B cell (primary cell): Measurements from ENCODE around the gene NIPAL4. TPM values are rescaled to one million over a fixed set of nuclear protein-coding genes. Genes with fewer than 3 reads are reported as not detected.

Experiments used
- ATAC-seq: fragments of 200-7000 bp; cut with Tn5 transposase; one replicate; pipeline ENCODE4 v1.10.0; 2021; ENCODE audit warnings: low read depth, mild to moderate bottlenecking, moderate number of reproducible peaks, moderate library complexity
- CTCF ChIA-PET: fragments of 350-600 bp; sonication (Branson Sonifier 250); formaldehyde crosslinking; loops from one replicate; lab custom pipeline; 2021; ENCODE audit warnings: antibody characterized with exemption, inconsistent platforms; lab: Charles Lee
- POLR2A ChIA-PET: fragments of 350-600 bp; sonication (Branson Sonifier 250); formaldehyde crosslinking; loops from one replicate; lab custom pipeline; 2021; ENCODE audit warnings: antibody characterized with exemption; lab: Charles Lee
- DNase-seq: peaks from one replicate; pipeline ENCODE4 v3.0.0; 2013
- H2AFZ ChIP-seq: 2 replicates; pipeline ENCODE4 v1.6.1; 2012; ENCODE audit warnings: mild to moderate bottlenecking, low read depth, low read length; ENCODE audit not compliant: insufficient read depth, poor library complexity, severe bottlenecking
- H3K27ac ChIP-seq, 2 donors: 1 replicate in 1 of 2; 2 replicates in 1 of 2; pipeline ENCODE4 v1.5.1; 2012 to 2013; ENCODE audit warnings: low read length in 2 of 2, mild to moderate bottlenecking in 2 of 2, moderate library complexity in 1 of 2
- H3K27me3 ChIP-seq, 4 experiments: fragments of 200-600 bp in 1 of 4; sonication (generic) in 1 of 4; replicated peaks in 1 of 4; 1 replicate in 2 of 4; 2 replicates in 2 of 4; pipeline versions ENCODE4 v1.6.1 to v1.7.0; 2013 to 2016; ENCODE audit warnings: low read length in 3 of 4, mild to moderate bottlenecking in 2 of 4, mixed read lengths in 1 of 4, moderate library complexity in 1 of 4; ENCODE audit not compliant: insufficient read depth in 4 of 4, control insufficient read depth in 3 of 4; ENCODE audit errors: control extremely low read depth in 1 of 4
- H3K36me3 ChIP-seq, 2 experiments: replicated peaks in 1 of 2; 1 replicate in 1 of 2; 2 replicates in 1 of 2; pipeline versions ENCODE4 v1.6.1 to v1.7.1; 2013; ENCODE audit warnings: low read length in 1 of 2; ENCODE audit not compliant: insufficient read depth in 2 of 2, control insufficient read depth in 1 of 2; ENCODE audit errors: control extremely low read depth in 1 of 2, extremely low read depth in 1 of 2
- H3K4me1 ChIP-seq, 2 donors: fragments of 200-600 bp in 1 of 2; sonication (generic) in 1 of 2; 1 replicate in 1 of 2; 2 replicates in 1 of 2; pipeline versions ENCODE4 v1.5.1 to v1.6.1; 2013 to 2017; ENCODE audit warnings: low read length in 2 of 2; ENCODE audit not compliant: control insufficient read depth in 2 of 2, insufficient read depth in 2 of 2
- H3K4me2 ChIP-seq: replicated peaks from 2 replicates; pipeline ENCODE3; 2012; ENCODE audit warnings: mild to moderate bottlenecking, low read depth, low read length; ENCODE audit not compliant: poor library complexity, severe bottlenecking
- H3K4me3 ChIP-seq, 5 experiments: fragments of 200-600 bp in 1 of 5; sonication (generic) in 1 of 5; 1 replicate in 3 of 5; 2 replicates in 2 of 5; pipeline versions ENCODE4 v1.5.1 to v1.7.0; 2011 to 2016; ENCODE audit warnings: low read length in 4 of 5, mild to moderate bottlenecking in 4 of 5, low read depth in 2 of 5, control low read depth in 1 of 5, moderate library complexity in 1 of 5; ENCODE audit not compliant: insufficient read depth in 1 of 5; ENCODE audit errors: control extremely low read depth in 1 of 5, extremely low read depth in 1 of 5
- H3K79me2 ChIP-seq: fragments of 200-600 bp; sonication (generic); one replicate; pipeline ENCODE4 v1.6.0; 2016; ENCODE audit warnings: low read length; ENCODE audit not compliant: control insufficient read depth, insufficient read depth
- H3K9ac ChIP-seq: fragments of 200-600 bp; sonication (generic); 2 replicates; pipeline ENCODE4 v1.6.1; 2017; ENCODE audit warnings: mild to moderate bottlenecking, low read length, moderate library complexity
- H3K9me3 ChIP-seq, 3 donors: one replicate each; pipeline versions ENCODE4 v1.6.1 to v1.7.1; 2013; ENCODE audit warnings: low read length in 2 of 3; ENCODE audit not compliant: control insufficient read depth in 2 of 3, insufficient read depth in 1 of 3; ENCODE audit errors: control extremely low read depth in 1 of 3
- H4K20me1 ChIP-seq: 2 replicates; pipeline ENCODE4 v1.6.0; 2012; ENCODE audit warnings: mild to moderate bottlenecking, low read length; ENCODE audit not compliant: insufficient read depth, control insufficient read depth, poor library complexity, severe bottlenecking
- H3K27ac Mint-ChIP-seq: one replicate; pipeline ENCODE4 v1.8.0; 2021; ENCODE audit warnings: mixed read lengths
- H3K27me3 Mint-ChIP-seq: one replicate; pipeline ENCODE4 v1.8.0; 2021; ENCODE audit warnings: mixed read lengths
- H3K4me1 Mint-ChIP-seq: one replicate; pipeline ENCODE4 v1.8.0; 2021; ENCODE audit warnings: mixed read lengths
- H3K4me3 Mint-ChIP-seq: one replicate; pipeline ENCODE4 v1.8.0; 2021; ENCODE audit warnings: mixed read lengths
- H3K9me3 Mint-ChIP-seq: one replicate; pipeline ENCODE4 v1.8.0; 2022; ENCODE audit warnings: mixed read lengths; ENCODE audit not compliant: insufficient read depth
- CTCF ChIP-seq: fragments of 200-600 bp; IDR thresholded peaks from one replicate; pipeline ENCODE4 v1.8.0; 2022; ENCODE audit warnings: antibody characterized with exemption, mild to moderate bottlenecking
- EZH2 ChIP-seq: IDR thresholded peaks from 2 replicates; pipeline ENCODE4 v1.6.1; 2012; ENCODE audit warnings: borderline replicate concordance, low read depth, mild to moderate bottlenecking, moderate library complexity, low read length; ENCODE audit not compliant: insufficient read depth, poor library complexity, severe bottlenecking
- WGBS: methylation state at CpG from one replicate; pipeline ENCODE4 v1.1.5; 2013; ENCODE audit warnings: missing lambda C conversion rate; ENCODE audit not compliant: insufficient coverage; 5-methylcytosine and 5-hydroxymethylcytosine counted together
- intact Hi-C: fragments of 100-400 bp; cut with micrococcal nuclease; formaldehyde crosslinking; loops from one replicate; pipeline ENCODE4 v1.10.0; 2022
- polyA plus RNA-seq: library from polyadenylated mRNA; depleted of rRNA; stranded (reverse); fragments of >200 nt; gene quantifications from 2 replicates; pipeline ENCODE4 v1.2.3, GENCODE V29; 2012
- total RNA-seq, 2 donors: library from RNA; stranded (reverse); fragments of 120-200 nt in 1 of 2; gene quantifications; 1 replicate in 1 of 2; 2 replicates in 1 of 2; pipeline versions ENCODE4 v1.2.3 to v1.2.4, GENCODE V29; 2013 to 2022

The NIPAL4 gene
- total and polyA plus RNA-seq, 2 donors (not counting 1 experiment from before 2014, with no cell fraction given): 4.6 to 6.4 TPM

GRCh38 chr5:157511651-157512644 is 51.9 kb downstream of the NIPAL4 start:
- Histone ChIP-seq H3K27me3 (no peaks in the 10 kb centered on the region), H4K20me1 (no peaks in the 10 kb centered on the region), H3K9me3 (peaks cover 0 to 4% (median 0%) of the 10 kb centered on the region in 3 donors), H2AFZ (no peak overlapping the region), H3K27ac (peak overlapping the region; percentile 45 to 83), H3K36me3 (peaks cover 14 to 96% of the 10 kb centered on the region in 2 experiments), H3K4me2 (no peak overlapping the region), H3K9ac (no peak overlapping the region), H3K4me1 (peaks cover 55 to 63% of the 10 kb centered on the region in 2 donors), H3K79me2 (peaks cover 34% of the 10 kb centered on the region), H3K4me3 (no peak overlapping the region)
- intact Hi-C loops: loop anchor here (5.0 kb wide), 1 partner anchor 35 kb away; no protein-coding TSS in a partner anchor
- H3K27ac Mint-ChIP-seq: peak overlapping the region; percentile 74
- TF ChIP-seq CTCF (no peak), EZH2 (no peak)
- no peak for DNase-seq
- H3K4me3 Mint-ChIP-seq: no peak overlapping the region
- WGBS: 91% methylated on average over 7 of the region's 9 CpGs
- ATAC-seq: no peak
- H3K9me3 Mint-ChIP-seq: no peaks in the 10 kb centered on the region
- peaks cover 77% of the 10 kb centered on the region for H3K4me1 Mint-ChIP-seq
- ChIA-PET POLR2A (interaction anchor here (0.7 kb wide), 1 partner anchor 27 kb away, joined by 4 read pairs; no protein-coding TSS in a partner anchor), CTCF (interaction anchor here (0.9 to 2.0 kb wide), 2 partner anchors 11 to 216 kb away, joined by 3 to 5 read pairs; no protein-coding TSS in a partner anchor)
- H3K27me3 Mint-ChIP-seq: no peaks in the 10 kb centered on the region
